IPS-20b (cell line): ENCODE data around the gene SAC3D1.

Experiments used
- H3K27ac ChIP-seq: one replicate; pipeline ENCODE4 v1.5.1; 2013; ENCODE audit warnings: low read length
- H3K27me3 ChIP-seq: 2 replicates; pipeline ENCODE4 v1.6.1; 2013; ENCODE audit warnings: mild to moderate bottlenecking, low read length, inconsistent platforms; ENCODE audit not compliant: insufficient read depth
- H3K36me3 ChIP-seq: 2 replicates; pipeline ENCODE4 v1.6.1; 2013; ENCODE audit warnings: low read depth, mild to moderate bottlenecking, inconsistent platforms, low read length, moderate library complexity; ENCODE audit not compliant: insufficient read depth
- H3K4me1 ChIP-seq: 2 replicates; pipeline ENCODE4 v1.6.1; 2013; ENCODE audit warnings: mild to moderate bottlenecking, control low read depth, inconsistent platforms, low read length, moderate library complexity; ENCODE audit not compliant: insufficient read depth
- H3K4me3 ChIP-seq: 2 replicates; pipeline ENCODE4 v1.5.1; 2013; ENCODE audit warnings: mild to moderate bottlenecking, low read length, inconsistent platforms
- H3K9ac ChIP-seq: 2 replicates; pipeline ENCODE4 v1.6.1; 2013; ENCODE audit warnings: low read depth, mild to moderate bottlenecking, inconsistent platforms, low read length, moderate library complexity
- H3K9me3 ChIP-seq: 2 replicates; pipeline ENCODE4 v1.6.1; 2013; ENCODE audit warnings: mild to moderate bottlenecking, low read depth, low read length, inconsistent platforms; ENCODE audit not compliant: insufficient read depth

SAC3D1 gene

DNA sequence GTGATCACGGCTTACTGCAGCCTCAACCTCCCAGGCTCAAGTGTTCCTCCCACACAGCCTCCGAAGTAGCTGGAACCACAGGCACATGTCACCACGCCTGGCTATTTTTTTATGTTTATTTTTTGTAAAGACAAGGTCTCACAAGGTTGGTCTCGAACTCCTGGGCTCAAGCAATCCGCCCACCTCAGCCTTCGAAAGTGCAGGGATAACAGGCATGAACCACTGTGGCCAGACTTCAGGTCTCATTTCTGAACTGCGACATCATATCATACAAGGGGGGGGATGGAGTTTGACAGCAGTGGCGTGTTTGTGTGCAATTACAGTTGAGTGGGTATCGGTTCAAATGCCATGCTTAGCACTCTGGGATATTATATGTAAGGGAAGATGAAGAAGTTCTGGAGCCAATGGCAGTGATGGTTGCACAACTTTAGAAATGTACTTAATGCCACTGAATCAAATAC, 10.4 kb downstream of the SAC3D1 start:
- Histone ChIP-seq H3K27me3 (peaks cover 4% of the 10 kb centered on the region; the same call in 1 of the 2 replicates), H3K4me3 (no peak overlapping the region), H3K36me3 (no peaks in the 10 kb centered on the region), H3K9ac (no peak overlapping the region), H3K4me1 (no peaks in the 10 kb centered on the region), H3K9me3 (no peaks in the 10 kb centered on the region), H3K27ac (no peak overlapping the region)

DNA sequence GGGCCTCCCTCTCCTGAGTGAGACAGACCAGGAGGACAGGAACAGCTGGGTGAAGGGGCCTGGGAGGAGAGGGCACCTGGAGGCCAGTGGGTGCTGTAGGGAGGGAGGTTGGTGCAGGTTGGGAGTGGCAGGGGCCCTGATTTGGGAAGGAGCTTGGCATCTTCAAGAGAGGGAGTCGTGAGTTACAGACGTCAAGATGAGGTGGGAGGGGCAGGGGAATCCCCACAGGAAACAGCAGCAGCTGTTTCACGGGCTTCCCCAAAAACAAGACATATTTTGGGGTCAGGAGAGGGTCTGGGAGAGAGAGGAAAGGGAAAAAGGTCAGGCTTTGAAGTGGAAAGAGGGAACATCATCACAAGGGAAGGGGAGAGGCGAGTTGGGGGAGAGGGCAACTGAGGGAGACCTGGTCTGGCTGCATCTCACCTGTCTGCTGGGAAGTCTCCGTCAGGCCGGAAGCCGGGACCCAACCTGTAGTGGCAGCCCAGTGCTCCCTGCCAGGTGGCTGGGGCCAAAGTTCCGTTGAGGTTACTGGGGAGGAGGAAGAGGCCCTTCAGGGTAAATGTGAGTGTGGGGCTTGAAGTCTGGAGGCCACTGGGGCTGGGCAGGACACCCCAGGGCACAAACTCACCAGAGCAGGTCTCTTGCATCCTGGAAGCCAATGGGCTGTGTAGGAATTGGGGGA, 13.0 kb downstream of the SAC3D1 start:
- H3K27ac ChIP-seq = no peak overlapping the region

DNA sequence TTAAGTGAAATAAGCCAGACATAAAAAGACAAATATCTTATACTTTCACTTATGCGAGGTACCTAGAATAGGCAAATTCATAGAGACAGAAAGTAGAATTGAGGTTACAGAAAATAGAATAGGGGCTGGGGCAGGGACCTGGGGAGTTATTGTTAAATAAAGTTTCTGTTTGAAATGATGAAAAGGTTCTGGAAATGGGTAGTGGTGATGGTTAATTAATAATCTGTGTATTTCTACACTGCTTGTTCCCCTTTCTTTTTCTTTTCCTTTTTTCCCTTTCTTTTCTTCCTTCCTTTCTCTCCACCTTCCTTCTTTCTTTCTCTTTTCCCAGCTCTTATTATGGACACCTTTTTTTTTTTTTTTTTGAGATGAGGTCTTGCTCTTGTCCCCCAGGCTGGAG, 14.5 kb downstream of the SAC3D1 start:
- no peak overlapping the region for H3K4me3 ChIP-seq
- no peaks in the 10 kb centered on the region for H3K27me3 ChIP-seq
- H3K9ac ChIP-seq = no peak overlapping the region
- H3K4me1 ChIP-seq = no peaks in the 10 kb centered on the region
- no peaks in the 10 kb centered on the region for H3K9me3 ChIP-seq
- no peaks in the 10 kb centered on the region for H3K36me3 ChIP-seq
- H3K27ac ChIP-seq = no peak overlapping the region

More for the DNA sequence above, 13.0 kb downstream of the SAC3D1 start:
- H3K36me3 ChIP-seq = no peaks in the 10 kb centered on the region
- no peaks in the 10 kb centered on the region for H3K9me3 ChIP-seq
- no peaks in the 10 kb centered on the region for H3K4me1 ChIP-seq
- no peaks in the 10 kb centered on the region for H3K27me3 ChIP-seq
- H3K9ac ChIP-seq = no peak overlapping the region
- H3K4me3 ChIP-seq = no peak overlapping the region

DNA sequence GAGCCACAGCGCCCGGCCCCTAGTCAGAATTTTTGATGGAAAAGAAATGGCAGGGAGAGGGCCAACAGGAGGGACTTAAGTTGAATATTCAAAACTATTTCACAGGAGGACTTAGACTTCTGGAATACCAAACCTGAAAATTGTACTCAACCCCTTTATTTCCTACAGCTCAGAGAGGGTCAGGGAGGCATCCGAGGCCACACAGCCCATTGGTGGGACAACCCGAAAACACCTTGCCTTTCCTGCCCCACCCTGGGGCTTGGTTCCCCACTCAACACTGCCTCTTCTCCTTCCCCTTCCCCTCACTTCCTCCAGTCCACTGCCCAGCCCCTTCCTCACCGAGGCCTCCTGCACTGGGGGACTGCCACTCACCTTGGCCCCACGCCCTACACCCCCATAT, 16.0 kb downstream of the SAC3D1 start:
- Histone ChIP-seq H3K9me3 (no peaks in the 10 kb centered on the region), H3K36me3 (no peaks in the 10 kb centered on the region), H3K4me3 (no peak overlapping the region), H3K9ac (no peak overlapping the region), H3K4me1 (no peaks in the 10 kb centered on the region), H3K27me3 (no peaks in the 10 kb centered on the region), H3K27ac (no peak overlapping the region)

DNA sequence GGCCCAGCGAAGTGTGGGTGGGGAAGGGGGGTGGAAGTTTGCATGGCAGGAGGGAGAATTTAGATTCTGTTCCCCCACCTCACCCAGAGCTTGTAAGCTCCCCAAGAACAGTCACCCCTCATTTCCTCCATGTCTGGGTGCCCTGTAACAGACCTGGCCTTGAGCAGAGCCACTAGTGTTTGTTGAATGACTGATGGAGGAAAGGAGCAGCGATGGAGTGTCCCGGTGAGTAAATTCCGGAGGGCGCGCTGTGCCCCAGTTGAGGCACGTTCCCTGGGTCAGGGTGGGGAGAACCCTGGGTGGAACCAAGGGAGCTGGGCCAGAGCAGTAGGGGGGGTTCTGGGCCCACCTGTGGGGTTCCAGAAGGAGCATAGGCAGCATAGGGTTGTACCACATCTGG, 16.5 kb downstream of the SAC3D1 start:
- Histone ChIP-seq H3K27me3 (no peaks in the 10 kb centered on the region), H3K4me1 (no peaks in the 10 kb centered on the region), H3K4me3 (no peak overlapping the region), H3K9me3 (no peaks in the 10 kb centered on the region), H3K36me3 (no peaks in the 10 kb centered on the region), H3K9ac (no peak overlapping the region), H3K27ac (no peak overlapping the region)

DNA sequence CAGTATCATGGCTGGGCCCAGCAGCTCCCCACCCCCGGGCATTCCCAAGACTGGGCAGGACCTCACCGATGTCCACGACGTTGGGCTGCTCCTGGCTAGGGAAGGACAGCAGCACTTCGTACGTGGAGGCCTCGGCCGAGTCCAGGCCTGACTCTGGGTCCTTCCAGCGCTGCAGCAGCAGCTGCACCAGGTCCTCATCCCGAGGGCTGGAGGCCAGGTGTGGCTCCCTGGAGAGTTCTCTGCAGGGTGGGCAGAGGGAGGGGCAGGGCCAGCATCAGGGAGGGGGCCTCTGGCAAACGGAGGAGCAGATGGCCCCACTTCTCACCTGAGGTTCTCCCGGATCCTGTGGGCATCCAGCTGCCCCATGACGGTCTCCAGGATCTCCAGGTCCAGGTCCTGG, 17.0 kb downstream of the SAC3D1 start:
- Histone ChIP-seq H3K9ac (no peak overlapping the region), H3K27me3 (no peaks in the 10 kb centered on the region), H3K36me3 (no peaks in the 10 kb centered on the region), H3K9me3 (no peaks in the 10 kb centered on the region), H3K4me3 (no peak overlapping the region), H3K4me1 (no peaks in the 10 kb centered on the region), H3K27ac (no peak overlapping the region)

DNA sequence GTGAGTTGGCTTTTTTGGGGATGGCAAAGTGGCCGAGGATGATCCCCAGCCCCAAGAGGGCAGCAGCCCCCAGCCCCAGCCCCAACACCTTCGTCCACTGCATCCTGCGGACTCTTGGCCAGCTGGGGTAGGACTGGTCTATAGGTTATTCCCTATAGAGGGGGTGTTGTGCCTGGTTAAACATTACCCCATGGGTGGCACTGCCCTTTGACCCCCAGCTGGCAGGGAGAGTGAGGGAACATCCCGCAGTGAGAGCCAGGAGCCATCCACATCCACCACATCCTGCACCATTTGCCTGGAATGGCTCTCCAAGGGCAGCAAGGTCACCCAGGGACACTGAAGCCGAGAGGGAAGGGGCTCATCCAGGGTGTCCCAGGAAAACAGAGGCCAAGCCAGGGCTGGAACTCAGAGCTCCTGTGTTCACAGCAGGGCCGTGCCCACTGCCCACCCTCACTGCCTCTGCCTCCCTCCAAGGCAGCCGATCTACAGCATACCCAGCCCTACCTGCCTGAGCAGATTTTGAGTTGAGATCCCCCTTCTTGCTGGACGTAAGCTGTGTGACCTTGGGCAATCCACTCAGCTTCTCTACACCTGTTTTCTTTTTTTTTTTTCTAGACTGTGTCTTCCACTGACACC, 17.5 kb downstream of the SAC3D1 start, which contains the start of gene NAALADL1:
NAALADL1 (minus strand) TSS at position 135 of the 636 bp plus-strand sequence; CDS start at position 103, 32 bp downstream.
- Histone ChIP-seq H3K9ac (no peak within 1 kb of the TSS; the same call in 1 of the 2 replicates), H3K4me1 (no peaks in the 10 kb centered on the region), H3K27ac (no peak within 1 kb of the TSS), H3K36me3 (no peaks in the 10 kb centered on the region), H3K27me3 (no peaks in the 10 kb centered on the region), H3K4me3 (no peak within 1 kb of the TSS), H3K9me3 (no peaks in the 10 kb centered on the region)

DNA sequence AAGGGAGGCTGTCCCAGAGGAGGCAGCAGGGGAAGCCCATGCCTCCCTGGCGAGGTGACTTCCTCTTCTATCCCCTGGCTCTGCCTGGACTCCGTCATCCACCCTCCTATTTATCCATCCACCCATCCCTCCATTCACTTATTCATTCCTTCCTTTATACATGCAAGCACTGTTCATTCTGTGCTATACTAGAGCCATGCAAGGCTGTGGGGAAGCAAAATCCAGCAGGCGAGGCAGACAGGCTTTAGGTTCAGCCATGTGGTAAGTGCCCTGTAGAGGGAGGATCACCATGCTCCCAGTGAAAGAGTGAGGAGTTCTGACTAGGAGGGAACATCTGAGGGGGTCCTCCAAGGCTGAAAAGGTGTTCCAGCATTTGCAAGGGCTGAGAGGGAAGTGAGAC, 18.5 kb downstream of the SAC3D1 start:
- Histone ChIP-seq H3K36me3 (no peaks in the 10 kb centered on the region), H3K27me3 (no peaks in the 10 kb centered on the region), H3K27ac (no peak overlapping the region), H3K4me1 (no peaks in the 10 kb centered on the region), H3K9me3 (no peaks in the 10 kb centered on the region), H3K9ac (no peak overlapping the region; the same call in 1 of the 2 replicates), H3K4me3 (no peak overlapping the region)

DNA sequence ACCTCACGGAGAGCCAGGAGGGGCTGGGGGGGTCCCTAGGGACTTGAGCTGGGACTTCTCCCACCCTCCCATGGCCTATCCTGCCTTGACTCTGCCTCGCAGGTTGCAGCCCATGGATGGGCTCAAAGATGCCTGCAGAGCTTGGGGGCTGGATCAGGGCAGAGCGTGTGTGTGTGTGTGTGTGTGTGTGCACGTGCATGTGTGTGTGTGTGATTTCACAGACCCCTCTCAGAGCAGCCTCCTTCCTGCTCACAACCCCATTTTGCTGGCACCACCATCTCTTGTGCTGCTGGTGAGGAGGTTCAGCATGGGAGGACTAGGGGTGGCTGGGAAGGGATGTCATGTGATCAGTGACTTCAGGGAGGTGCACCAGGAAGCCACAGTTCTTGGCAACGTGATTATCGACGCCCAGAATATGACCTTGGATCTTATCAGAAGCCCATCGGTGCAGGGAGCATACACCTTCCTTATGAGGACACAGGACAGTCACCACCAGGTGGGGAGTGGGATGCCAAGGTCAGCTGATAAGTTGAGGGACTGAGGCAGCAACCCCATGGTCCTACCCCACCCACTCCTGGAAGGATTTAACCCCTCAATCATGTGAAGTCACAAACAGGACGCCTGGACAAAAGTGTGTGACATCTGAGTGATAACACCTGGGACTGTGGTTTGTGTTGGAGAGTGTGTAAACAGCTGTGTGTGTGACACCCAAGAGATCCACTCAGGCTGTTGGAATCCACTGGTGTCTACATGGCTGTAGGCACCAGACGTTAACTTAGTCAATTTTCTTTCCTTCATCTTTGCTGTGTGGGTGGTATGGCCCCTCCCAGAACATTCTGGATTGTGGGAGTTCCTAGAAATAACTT, 19.2 kb downstream of the SAC3D1 start:
- no peak overlapping the region for H3K9ac ChIP-seq
- H3K4me1 ChIP-seq = no peaks in the 10 kb centered on the region
- no peaks in the 10 kb centered on the region for H3K36me3 ChIP-seq
- H3K4me3 ChIP-seq = no peak overlapping the region
- no peaks in the 10 kb centered on the region for H3K27me3 ChIP-seq
- H3K27ac ChIP-seq = no peak overlapping the region
- no peaks in the 10 kb centered on the region for H3K9me3 ChIP-seq

DNA sequence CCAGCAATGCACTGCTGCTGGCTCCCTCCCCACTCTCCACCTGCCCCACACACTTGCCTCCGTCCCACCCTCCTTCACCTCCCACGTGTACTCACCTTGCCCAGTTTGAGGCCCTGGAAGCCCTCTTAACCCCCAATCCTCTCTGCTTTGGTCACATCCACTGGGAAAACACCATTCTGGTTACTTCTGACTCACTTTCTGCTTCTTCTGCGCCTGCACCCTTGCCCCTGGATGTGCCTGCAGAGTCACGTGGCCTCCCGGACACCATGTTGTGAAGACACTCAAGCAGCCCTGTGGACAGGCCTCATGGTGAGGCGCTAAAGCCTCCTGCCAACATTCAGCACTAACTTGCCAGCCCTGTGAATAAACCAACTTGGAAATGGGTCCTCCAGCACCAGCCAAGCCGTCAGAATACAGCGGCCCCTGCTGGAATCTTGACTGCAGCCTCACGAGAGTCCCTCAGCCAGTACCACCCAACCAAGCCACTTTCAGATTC, 20.0 kb downstream of the SAC3D1 start:
- H3K27ac ChIP-seq = no peak overlapping the region
- H3K36me3 ChIP-seq = no peaks in the 10 kb centered on the region
- H3K4me1 ChIP-seq = peaks cover 1% of the 10 kb centered on the region; the same call in 1 of the 2 replicates
- H3K9me3 ChIP-seq = no peaks in the 10 kb centered on the region
- no peak overlapping the region for H3K9ac ChIP-seq
- no peaks in the 10 kb centered on the region for H3K27me3 ChIP-seq
- no peak overlapping the region for H3K4me3 ChIP-seq

DNA sequence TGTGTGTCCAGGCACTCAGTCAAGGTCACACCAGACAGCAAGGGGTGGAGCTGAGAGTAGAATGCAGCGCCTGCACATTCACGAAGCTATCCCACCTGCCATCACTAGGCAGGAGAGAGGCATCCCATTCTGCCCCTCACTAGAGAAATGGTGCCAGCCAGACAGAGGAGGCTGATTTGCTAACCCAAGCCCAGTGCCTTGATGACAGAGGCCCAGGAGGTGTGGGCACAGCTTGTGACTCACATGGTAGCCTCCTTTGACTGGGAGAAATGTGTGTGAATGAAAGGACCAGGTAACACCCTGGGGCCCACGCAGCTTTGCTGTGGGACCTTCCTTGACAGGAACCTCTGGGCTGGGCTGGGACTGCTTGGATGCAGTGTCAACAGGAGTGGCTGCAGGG, 22.5 kb downstream of the SAC3D1 start:
- H3K4me3 ChIP-seq = no peak overlapping the region
- H3K27ac ChIP-seq = no peak overlapping the region
- H3K27me3 ChIP-seq = no peaks in the 10 kb centered on the region
- no peak overlapping the region for H3K9ac ChIP-seq
- no peaks in the 10 kb centered on the region for H3K9me3 ChIP-seq
- no peaks in the 10 kb centered on the region for H3K36me3 ChIP-seq
- H3K4me1 ChIP-seq = peaks cover 4% of the 10 kb centered on the region; the same call in 1 of the 2 replicates
